Panc1 (cell line): Measurements from ENCODE around the gene HRH4. TPM values are rescaled to one million over a fixed set of nuclear protein-coding genes. Genes with fewer than 3 reads are reported as not detected.

Source experiments
- ATAC-seq: fragments of 200-7000 bp; cut with Tn5 transposase; 2 replicates; pipeline ENCODE4 v1.9.1; 2020; ENCODE audit warnings: mild to moderate bottlenecking, moderate library complexity
- BruUV-seq: library from RNA; stranded (reverse); fragments of 400-500 nt; replicated peaks from 2 replicates; lab custom pipeline; 2021; lab: Mats Ljungman, UMichigan
- CTCF ChIA-PET: fragments of 300-600 bp; sonication (Branson Sonifier 250); formaldehyde crosslinking; loops from one replicate; lab custom pipeline; 2022; ENCODE audit warnings: antibody characterized with exemption; lab: Charles Lee
- POLR2A ChIA-PET: fragments of 300-600 bp; sonication (Branson Sonifier 250); formaldehyde crosslinking; loops from one replicate; lab custom pipeline; 2022; ENCODE audit warnings: antibody characterized with exemption; lab: Charles Lee
- DNase-seq: peaks from one replicate; pipeline ENCODE4 v3.0.0-alpha.2; 2010; ENCODE audit warnings: low read depth, low spot score
- H3K27ac ChIP-seq: 2 replicates; pipeline ENCODE4 v1.5.1; 2011; ENCODE audit warnings: mild to moderate bottlenecking, low read length, inconsistent platforms
- H3K27me3 ChIP-seq: fragments of 200-500 bp; sonication (Bioruptor generic); 2 replicates; pipeline ENCODE4 v1.6.0; 2014; ENCODE audit warnings: low read length, inconsistent platforms; ENCODE audit not compliant: control insufficient read depth, insufficient read depth
- H3K36me3 ChIP-seq: fragments of 200-500 bp; sonication (Bioruptor generic); 2 replicates; pipeline ENCODE4 v1.5.1; 2014; ENCODE audit warnings: inconsistent platforms, mild to moderate bottlenecking, low read length, moderate library complexity; ENCODE audit not compliant: control insufficient read depth, insufficient read depth
- H3K4me1 ChIP-seq: 2 replicates; pipeline ENCODE4 v1.5.1; 2011; ENCODE audit warnings: inconsistent platforms, mild to moderate bottlenecking, low read length, moderate library complexity; ENCODE audit not compliant: control insufficient read depth, insufficient read depth
- H3K4me3 ChIP-seq, 2 experiments: 2 replicates each; pipeline ENCODE4 v1.5.1; 2011 to 2012; ENCODE audit warnings: low read depth in 2 of 2, low read length in 2 of 2, mild to moderate bottlenecking in 2 of 2, inconsistent platforms in 1 of 2, moderate library complexity in 1 of 2
- H3K9me3 ChIP-seq: fragments of 200-500 bp; sonication (Bioruptor generic); 2 replicates; pipeline ENCODE4 v1.5.1; 2014; ENCODE audit warnings: low read depth, mild to moderate bottlenecking, inconsistent platforms, low read length, moderate library complexity; ENCODE audit not compliant: control insufficient read depth, insufficient read depth
- POLR2AphosphoS5 ChIP-seq: IDR thresholded peaks from 2 replicates; pipeline ENCODE4 v1.6.1; 2012; ENCODE audit warnings: mild to moderate bottlenecking, low read depth, low read length, moderate library complexity
- SIN3A ChIP-seq: IDR thresholded peaks from 2 replicates; pipeline ENCODE4 v1.6.1; 2012; ENCODE audit warnings: low read depth, mild to moderate bottlenecking, low read length, moderate library complexity, borderline replicate concordance; ENCODE audit not compliant: insufficient read depth
- TCF7L2 ChIP-seq: IDR thresholded peaks from 2 replicates; pipeline ENCODE4 v1.6.1; 2011; ENCODE audit warnings: mild to moderate bottlenecking, low read depth, low read length, inconsistent platforms
- in situ Hi-C: cut with HindIII; loops from 2 replicates; pipeline ENCODE4 v1.10.0; 2016; ENCODE audit warnings: low sequenced_read_pairs, low pct_unique_long_range_greater_than_20kb
- intact Hi-C: fragments of 100-400 bp; cut with micrococcal nuclease; formaldehyde crosslinking; loops from one replicate; pipeline ENCODE4 v1.10.0; 2022; ENCODE audit not compliant: unreplicated experiment
- total RNA-seq: library from RNA; stranded (reverse); gene quantifications from one replicate; pipeline ENCODE4 v1.2.1, GENCODE V29; 2021; ENCODE audit not compliant: unreplicated experiment
- TF ChIP-seq, protein P1 (sequence below), 2 experiments: IDR thresholded peaks; 2 replicates each; pipeline ENCODE4 v1.6.1; 2011 to 2012; ENCODE audit warnings: low read depth in 2 of 2, control low read depth in 1 of 2, low read length in 1 of 2, mild to moderate bottlenecking in 1 of 2, moderate library complexity in 1 of 2; ENCODE audit not compliant: insufficient read depth in 1 of 2
- TF ChIP-seq, protein P2 (sequence below): fragments of 450-650 bp; IDR thresholded peaks from 2 replicates; pipeline ENCODE4 v1.5.1; 2017; ENCODE audit warnings: mild to moderate bottlenecking

HRH4 gene
- total RNA-seq, 1 experiment from 2014 or later, result not detected

DNA sequence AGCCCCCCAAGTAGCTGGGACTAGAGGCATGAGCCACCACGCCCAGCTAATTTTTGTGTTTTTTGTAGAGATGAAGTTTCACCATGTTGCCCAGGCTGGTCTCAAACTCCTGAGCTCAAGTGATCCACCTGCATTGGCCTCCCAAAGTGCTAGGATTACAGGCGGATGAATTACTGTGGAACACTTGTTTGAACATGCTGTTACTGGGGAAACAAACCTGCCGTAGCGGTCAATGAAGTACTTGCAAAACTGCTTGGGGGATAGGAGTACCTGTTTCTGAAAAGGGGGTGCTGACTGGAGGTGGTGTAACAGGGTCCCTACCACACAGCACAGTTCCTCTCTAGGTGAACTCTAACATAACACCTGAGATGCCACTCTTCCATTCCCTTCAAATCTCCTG, 39.9 kb upstream of the HRH4 start:
- DNase-seq, result no peak
- TF ChIP-seq TCF7L2 (no peak), POLR2AphosphoS5 (no peak), SIN3A (no peak)
- TF ChIP-seq, protein P1, sequence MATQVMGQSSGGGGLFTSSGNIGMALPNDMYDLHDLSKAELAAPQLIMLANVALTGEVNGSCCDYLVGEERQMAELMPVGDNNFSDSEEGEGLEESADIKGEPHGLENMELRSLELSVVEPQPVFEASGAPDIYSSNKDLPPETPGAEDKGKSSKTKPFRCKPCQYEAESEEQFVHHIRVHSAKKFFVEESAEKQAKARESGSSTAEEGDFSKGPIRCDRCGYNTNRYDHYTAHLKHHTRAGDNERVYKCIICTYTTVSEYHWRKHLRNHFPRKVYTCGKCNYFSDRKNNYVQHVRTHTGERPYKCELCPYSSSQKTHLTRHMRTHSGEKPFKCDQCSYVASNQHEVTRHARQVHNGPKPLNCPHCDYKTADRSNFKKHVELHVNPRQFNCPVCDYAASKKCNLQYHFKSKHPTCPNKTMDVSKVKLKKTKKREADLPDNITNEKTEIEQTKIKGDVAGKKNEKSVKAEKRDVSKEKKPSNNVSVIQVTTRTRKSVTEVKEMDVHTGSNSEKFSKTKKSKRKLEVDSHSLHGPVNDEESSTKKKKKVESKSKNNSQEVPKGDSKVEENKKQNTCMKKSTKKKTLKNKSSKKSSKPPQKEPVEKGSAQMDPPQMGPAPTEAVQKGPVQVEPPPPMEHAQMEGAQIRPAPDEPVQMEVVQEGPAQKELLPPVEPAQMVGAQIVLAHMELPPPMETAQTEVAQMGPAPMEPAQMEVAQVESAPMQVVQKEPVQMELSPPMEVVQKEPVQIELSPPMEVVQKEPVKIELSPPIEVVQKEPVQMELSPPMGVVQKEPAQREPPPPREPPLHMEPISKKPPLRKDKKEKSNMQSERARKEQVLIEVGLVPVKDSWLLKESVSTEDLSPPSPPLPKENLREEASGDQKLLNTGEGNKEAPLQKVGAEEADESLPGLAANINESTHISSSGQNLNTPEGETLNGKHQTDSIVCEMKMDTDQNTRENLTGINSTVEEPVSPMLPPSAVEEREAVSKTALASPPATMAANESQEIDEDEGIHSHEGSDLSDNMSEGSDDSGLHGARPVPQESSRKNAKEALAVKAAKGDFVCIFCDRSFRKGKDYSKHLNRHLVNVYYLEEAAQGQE (IDR thresholded peaks at IDR 0.05; ENCODE audit: insufficient read depth in 1 of 2, low read depth in 2 of 2, low read length in 1 of 2), result no peak
- TF ChIP-seq, protein P2, sequence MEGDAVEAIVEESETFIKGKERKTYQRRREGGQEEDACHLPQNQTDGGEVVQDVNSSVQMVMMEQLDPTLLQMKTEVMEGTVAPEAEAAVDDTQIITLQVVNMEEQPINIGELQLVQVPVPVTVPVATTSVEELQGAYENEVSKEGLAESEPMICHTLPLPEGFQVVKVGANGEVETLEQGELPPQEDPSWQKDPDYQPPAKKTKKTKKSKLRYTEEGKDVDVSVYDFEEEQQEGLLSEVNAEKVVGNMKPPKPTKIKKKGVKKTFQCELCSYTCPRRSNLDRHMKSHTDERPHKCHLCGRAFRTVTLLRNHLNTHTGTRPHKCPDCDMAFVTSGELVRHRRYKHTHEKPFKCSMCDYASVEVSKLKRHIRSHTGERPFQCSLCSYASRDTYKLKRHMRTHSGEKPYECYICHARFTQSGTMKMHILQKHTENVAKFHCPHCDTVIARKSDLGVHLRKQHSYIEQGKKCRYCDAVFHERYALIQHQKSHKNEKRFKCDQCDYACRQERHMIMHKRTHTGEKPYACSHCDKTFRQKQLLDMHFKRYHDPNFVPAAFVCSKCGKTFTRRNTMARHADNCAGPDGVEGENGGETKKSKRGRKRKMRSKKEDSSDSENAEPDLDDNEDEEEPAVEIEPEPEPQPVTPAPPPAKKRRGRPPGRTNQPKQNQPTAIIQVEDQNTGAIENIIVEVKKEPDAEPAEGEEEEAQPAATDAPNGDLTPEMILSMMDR, result no peak
- no peak for ATAC-seq
- no TSS peak for BruUV-seq
- H3K4me3 ChIP-seq, result no peak overlapping the region
- CTCF ChIA-PET, result no interaction called here
- H3K9me3 ChIP-seq, result peaks cover under 1% of the 10 kb centered on the region; the same call in 1 of the 2 replicates
- H3K4me1 ChIP-seq, result no peaks in the 10 kb centered on the region
- H3K36me3 ChIP-seq, result no peaks in the 10 kb centered on the region
- peaks cover 4% of the 10 kb centered on the region for H3K27me3 ChIP-seq
- intact Hi-C loops, result no loop called here
- H3K27ac ChIP-seq, result no peak overlapping the region
- in situ Hi-C loops, result no loop called here
- POLR2A ChIA-PET, result no interaction called here

DNA sequence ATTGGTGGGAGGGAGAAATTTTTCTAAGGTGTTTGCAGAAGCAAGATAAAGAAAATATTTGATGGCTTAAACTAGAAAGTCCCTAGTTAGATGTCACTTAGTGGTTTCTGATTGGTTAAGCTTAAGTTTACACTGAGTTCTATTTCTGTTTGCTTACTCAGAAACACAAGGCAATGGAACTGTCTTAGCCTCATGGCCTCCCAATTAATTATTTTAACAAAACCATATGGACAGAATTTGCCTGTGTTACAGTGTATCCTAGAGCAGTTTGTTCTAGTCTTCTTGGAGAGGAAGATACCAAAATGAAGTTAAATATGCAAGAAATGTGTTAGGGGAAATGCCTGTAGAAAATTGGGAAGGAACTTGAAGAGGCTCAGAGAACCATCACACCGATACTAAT, 38.6 kb upstream of the HRH4 start:
- Histone ChIP-seq H3K4me1 (no peaks in the 10 kb centered on the region), H3K27ac (no peak overlapping the region), H3K9me3 (peaks cover 4% of the 10 kb centered on the region; the same call in 1 of the 2 replicates), H3K36me3 (no peaks in the 10 kb centered on the region; the same call in 1 of the 2 replicates), H3K4me3 (no peak overlapping the region), H3K27me3 (peaks cover 4% of the 10 kb centered on the region)
- ChIA-PET CTCF (interaction anchor here (0.6 kb wide), 1 partner anchor 10 kb away, joined by 5 read pairs; no protein-coding TSS in a partner anchor), POLR2A (no interaction called here)
- no peak for DNase-seq
- TF ChIP-seq, protein P1 (IDR thresholded peaks at IDR 0.05; ENCODE audit: insufficient read depth in 1 of 2, low read depth in 2 of 2, low read length in 1 of 2), result no peak
- TF ChIP-seq, protein P2, result no peak
- TF ChIP-seq TCF7L2 (no peak), POLR2AphosphoS5 (no peak)
- in situ Hi-C loops, result no loop called here
- no peak for ATAC-seq
- intact Hi-C loops, result no loop called here
- BruUV-seq, result no TSS peak
